Tibial nerve (tissue), 3 donors: ENCODE data around the gene REV3L.

Experiments used
- CTCF ChIP-seq, 5 experiments: fragments of 200-600 bp in 3 of 5; fragments of 450-650 bp in 2 of 5; sonication (generic) in 3 of 5; IDR thresholded peaks; one replicate each; pipeline ENCODE4 v1.5.1; 2016 to 2019; ENCODE audit warnings: antibody characterized with exemption in 5 of 5, mild to moderate bottlenecking in 3 of 5, moderate library complexity in 2 of 5
- POLR2A ChIP-seq, 2 donors: fragments of 450-650 bp; IDR thresholded peaks; one replicate each; pipeline ENCODE4 v1.6.1; 2017; ENCODE audit warnings: antibody characterized with exemption in 2 of 2, mild to moderate bottlenecking in 2 of 2, moderate library complexity in 2 of 2

GRCh38 chr6:111445861-111446267, 37.2 kb downstream of the REV3L start:
- TF ChIP-seq CTCF (IDR thresholded peaks at IDR 0.05), result no peak
- no peak for TF ChIP-seq POLR2A (IDR thresholded peaks at IDR 0.05)
